COLO668 (cell line): ENCODE results near the gene DNAJC10.

Experiments used
- DNase-seq: peaks from one replicate; lab custom pipeline; 2025; ENCODE audit not compliant: unreplicated experiment; lab: John Stamatoyannopoulos, UW

The DNAJC10 gene

GRCh38 chr2:182831921-182832320 is 115.9 kb downstream of the DNAJC10 start:
- DNase-seq = no peak

- no peak for DNase-seq
Measured at GRCh38 chr2:182833084-182833854, 117.2 kb downstream of the DNAJC10 start.

GRCh38 chr2:182834293-182834692 is 118.2 kb downstream of the DNAJC10 start:
- DNase-seq = no peak

- DNase-seq = no peak
Measured at GRCh38 chr2:182836451-182836850, 120.4 kb downstream of the DNAJC10 start.
